Measurements from ENCODE around the gene MPP2.
A peak's percentile ranks its signal among the peaks of the same experiment; 100 is the strongest.
"Not testable (repeated sequence)": the region's sequence is repeated elsewhere in the genome, so short reads cannot be mapped to it uniquely, and the experiment has no call there.

The MPP2 gene

GRCh38 chr17:43848601-43849000, 58.7 kb downstream of the MPP2 start:
- DNase-seq (ENCODE audit: low read depth in 2 of 3, low spot score in 1 of 3), result no peak

- no peak for DNase-seq (ENCODE audit: low read depth in 2 of 3, low spot score in 1 of 3)
These were observed 60.4 kb downstream of the MPP2 start, which contains the start of gene CD300LG for GRCh38 chr17:43846963-43847371. Gene CD300LG, plus strand, starts transcription at chr17:43847176. Its CDS starts 41 bp downstream, at chr17:43847217.

- DNase-seq (ENCODE audit: low read depth in 2 of 3, low spot score in 1 of 3), result peak; percentile 56 to 87 (median 71)
These were observed 61.1 kb downstream of the MPP2 start for GRCh38 chr17:43846221-43846712.

GRCh38 chr17:43845766-43846165, 61.6 kb downstream of the MPP2 start:
- no peak for DNase-seq (ENCODE audit: low read depth in 2 of 3, low spot score in 1 of 3)

DNA sequence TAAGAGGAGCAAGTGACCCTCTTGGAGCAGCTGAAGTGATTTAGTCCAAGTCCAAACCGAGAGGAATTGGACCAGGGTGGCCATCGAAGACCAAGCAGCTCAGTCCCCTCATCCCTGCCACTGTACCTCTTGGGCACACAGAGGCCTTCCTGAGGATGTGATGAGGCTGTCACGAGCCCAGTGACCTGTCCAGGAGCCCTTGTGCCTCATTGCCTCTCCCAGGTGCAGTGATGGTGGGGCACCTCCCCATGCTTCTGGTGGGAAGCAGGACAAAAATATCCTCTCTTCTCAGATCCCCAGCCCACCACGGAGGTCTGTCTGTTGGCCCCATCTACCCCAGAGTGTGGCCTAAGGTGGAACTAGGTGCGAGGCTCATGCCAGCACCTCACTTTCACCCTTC, 63.1 kb downstream of the MPP2 start:
- DNase-seq (ENCODE audit: low read depth in 2 of 3, low spot score in 1 of 3), result no peak

GRCh38 chr17:43842975-43843325, 64.4 kb downstream of the MPP2 start:
- DNase-seq (ENCODE audit: low read depth in 2 of 3, low spot score in 1 of 3), result no peak

- not testable (repeated sequence) for DNase-seq (ENCODE audit: low read depth in 2 of 3, low spot score in 1 of 3)
These were observed 65.0 kb downstream of the MPP2 start for GRCh38 chr17:43842091-43842974.

DNA sequence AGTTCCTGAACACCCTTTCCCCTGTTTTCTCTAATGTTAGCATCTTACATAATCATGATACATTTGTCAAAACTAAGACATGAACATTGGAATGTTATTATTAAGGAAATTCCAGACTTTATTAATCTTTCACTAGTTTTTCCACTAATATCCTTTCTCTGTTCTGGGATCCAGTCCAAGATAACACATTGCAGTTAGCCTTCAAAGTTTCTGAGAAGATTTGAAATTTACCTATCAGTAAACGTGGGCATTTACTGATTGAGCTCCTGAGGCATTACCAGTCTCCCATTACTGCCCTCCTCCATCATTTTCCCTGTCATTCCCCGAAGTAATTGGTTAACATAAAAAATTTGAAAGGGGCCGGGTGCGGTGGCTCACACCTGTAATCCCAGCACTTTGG, 66.1 kb downstream of the MPP2 start:
- no peak for DNase-seq (ENCODE audit: low read depth in 2 of 3, low spot score in 1 of 3)

DNA sequence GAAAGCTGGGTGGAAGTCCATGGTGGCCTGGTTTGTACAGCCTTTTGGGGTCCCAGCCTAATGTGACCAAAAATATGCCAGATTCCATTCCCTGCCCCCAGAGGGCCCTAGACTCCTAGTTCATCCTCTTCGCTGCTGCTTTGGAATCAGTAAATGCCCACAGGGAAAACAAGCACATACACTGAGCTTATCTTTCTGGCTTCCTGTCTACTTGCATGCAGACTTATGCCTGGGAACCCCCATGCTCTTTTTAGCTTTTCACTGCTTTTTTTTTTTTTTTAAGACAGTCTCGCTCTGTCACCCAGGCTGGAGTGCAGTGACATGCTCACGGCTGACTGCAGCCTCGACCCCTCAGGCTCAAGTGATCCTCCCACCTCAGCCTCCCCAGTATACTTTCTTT, 66.5 kb downstream of the MPP2 start:
- DNase-seq (ENCODE audit: low read depth in 2 of 3, low spot score in 1 of 3), result no peak

DNA sequence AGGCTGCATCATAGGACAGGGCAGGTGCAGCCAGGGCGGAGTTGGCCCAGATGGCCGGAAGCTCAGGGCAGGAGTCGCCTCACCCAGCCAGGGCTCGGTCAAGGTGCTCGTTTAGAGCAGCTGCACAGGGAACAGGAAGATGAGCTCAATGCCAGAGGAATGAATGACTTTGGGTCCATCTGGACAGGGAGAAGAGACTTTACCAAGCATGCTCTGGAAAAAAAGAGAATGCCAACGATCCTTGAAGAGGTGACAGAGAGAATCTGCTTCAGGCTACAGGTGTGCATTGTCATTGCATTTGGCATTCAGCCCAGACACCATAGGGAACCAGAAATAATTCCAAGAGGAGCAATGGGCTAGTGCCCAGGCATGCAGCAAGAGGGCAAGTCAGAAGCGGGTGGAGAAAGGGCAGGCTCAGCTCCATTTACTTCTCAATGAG, 67.6 kb downstream of the MPP2 start:
- no peak for DNase-seq (ENCODE audit: low read depth in 2 of 3, low spot score in 1 of 3)

DNA sequence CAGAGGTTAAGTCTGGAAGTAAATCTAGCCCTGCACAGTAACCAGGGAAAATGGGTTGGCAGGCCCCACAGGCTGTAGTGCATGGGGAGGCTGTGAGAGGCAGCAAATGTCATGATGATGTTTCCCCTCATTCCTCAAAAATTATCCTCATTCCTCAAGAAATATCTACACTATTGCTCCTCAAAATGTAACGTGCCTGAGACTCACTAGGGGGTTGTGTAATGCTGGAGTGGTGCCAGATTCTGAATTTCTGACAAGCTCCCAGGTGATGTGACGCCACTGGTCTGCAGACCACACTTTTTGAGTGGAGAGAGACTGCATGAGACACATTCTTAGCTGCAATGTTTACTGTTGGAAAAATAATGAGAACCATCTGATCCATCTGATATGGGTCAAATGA, 73.2 kb downstream of the MPP2 start:
- no peak for DNase-seq (ENCODE audit: low read depth in 2 of 3, low spot score in 1 of 3)

DNA sequence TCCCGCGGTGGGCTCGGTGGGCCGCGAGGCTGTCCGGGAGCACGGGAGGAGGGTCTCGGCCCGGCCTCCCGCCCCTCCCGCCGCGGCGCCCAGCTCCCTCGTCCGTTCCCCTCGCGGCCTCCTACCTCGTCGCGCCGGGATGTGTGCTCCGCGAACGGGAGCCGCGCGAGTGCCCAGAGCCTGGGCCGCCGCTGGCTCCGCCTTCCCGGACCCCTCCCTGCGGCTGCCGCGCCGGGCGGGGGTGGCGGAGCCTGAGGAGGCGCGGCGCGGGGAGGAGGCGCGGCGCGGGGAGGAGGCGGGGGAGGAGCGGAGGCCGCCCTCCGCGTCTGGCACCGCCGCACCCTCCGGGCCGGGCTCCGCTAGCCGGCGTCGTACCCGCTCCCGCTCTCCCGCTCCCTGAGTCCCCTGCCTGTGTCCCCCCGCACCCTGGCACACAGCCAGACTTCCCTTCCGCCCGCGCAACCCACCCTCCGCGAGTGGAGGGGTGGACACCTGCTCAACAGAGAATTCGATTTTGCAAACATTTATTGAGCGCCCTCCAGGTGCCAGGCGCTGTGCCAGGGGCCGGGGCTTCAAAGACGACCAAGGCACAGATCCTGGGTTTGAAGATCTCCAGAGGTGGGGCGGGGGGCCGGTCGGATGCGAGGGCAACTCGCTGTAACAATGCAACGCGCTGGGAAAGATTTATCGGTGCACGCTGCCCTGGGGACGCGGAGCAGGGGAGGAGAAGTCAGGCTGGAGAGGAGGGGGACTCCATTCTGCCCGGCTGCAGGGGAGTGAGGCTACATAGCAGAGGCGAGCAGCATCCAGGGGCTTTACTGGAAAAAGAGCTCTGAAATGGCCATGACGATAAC, 74.1 kb downstream of the MPP2 start, which contains the start of gene MPP3:
MPP3 (minus strand) TSS at position 171 of the 854 bp plus-strand sequence. CDS start 1,240 bp downstream, outside the sequence.
- DNase-seq (ENCODE audit: low read depth in 2 of 3, low spot score in 1 of 3), result peak in 1 of 3 donors; percentile 25

DNA sequence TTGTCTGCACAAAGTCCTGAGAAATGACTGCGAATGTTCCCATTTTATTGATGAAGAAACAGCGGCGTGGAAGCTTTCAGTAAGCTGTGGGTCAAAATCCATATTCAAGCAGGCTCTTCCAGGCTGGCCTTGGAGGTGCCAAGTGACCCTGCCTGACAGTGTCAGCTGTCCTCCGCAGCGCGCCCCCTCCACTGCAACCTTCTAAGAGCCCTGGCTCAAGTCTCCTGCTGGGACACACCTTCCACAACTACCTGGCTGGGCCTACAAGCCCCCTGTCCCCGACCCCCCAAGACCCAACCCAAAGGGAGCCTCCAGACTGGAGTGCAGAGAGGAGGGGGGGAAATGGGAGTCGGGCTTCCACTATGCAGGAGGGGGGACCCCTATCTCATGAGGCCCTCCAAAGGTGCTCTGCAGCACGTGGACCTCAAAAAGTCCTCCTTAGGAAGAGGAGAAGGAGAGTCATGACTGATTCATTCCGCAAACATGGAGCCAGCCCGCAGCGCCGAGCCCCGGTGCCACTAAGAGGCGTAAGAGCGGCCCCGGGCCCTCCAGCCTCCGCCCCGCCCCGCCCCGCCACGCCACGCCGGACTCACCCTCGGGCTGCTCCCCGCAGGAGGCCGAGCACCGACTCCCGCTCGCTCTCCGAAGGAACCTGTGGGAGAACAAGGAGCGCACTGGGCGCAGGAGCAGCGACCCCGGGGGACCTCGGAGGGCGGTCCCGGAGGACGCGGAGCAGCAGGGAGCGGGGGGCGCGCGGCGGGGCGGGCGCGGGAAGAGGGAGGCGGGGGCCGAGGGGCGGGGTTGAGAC, 75.0 kb downstream of the MPP2 start:
- DNase-seq (ENCODE audit: low read depth in 2 of 3, low spot score in 1 of 3), result peak in 2 of 3 donors; percentile 7 to 11

GRCh38 chr17:43831633-43832032, 75.7 kb downstream of the MPP2 start:
- no peak for DNase-seq (ENCODE audit: low read depth in 2 of 3, low spot score in 1 of 3)

DNA sequence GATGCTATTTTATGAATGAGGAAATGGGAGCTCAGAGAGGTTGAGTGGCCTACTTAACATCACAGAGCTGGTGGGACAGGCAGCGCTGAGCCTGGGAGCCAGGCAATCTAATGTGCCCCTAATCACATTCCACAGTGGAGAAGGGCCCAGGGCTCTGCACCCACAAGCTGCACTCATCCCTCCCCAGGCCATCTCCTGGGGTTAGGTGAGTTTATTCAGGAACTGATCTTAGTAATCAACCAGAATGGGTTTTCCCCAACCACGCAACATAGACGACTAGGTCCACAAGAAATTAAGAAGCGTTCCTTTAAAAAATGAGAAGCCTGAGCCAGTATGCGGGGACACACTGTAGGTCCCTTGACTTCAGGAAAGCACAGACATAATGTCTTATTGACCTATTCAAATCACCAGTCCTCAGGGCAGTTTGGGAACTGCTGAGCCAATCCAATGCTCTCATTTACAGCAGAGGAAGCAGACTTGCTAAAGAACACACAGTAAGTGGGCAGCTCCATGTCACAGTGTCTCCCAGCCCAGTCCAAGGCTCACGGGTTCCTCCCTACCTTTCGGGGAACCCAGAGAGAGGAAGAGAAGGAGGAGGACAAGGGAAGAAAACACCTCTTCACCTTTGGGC, 76.7 kb downstream of the MPP2 start:
- DNase-seq (ENCODE audit: low read depth in 2 of 3, low spot score in 1 of 3), result no peak

DNA sequence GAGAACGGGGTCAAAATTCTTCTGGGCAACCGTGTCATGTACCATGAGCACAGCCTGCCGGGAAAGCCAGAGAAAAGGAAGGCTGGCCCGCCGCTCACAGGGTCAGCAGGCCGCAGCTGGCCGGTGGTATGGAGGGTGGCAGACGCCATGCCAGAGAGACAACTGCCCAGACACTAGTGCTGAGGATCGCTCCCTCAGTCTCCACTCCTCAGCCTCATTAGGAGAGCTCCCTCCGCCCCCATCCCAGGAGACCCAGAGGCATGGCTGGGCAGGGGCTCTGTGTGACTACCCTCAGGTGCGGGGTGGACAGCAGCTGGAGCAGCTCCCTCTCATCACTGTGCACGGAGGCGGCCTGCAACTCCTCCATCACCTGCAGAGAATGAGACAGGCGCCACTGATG, 77.6 kb downstream of the MPP2 start:
- DNase-seq (ENCODE audit: low read depth in 2 of 3, low spot score in 1 of 3), result no peak

GRCh38 chr17:43827596-43827995, 79.7 kb downstream of the MPP2 start:
- DNase-seq (ENCODE audit: low read depth in 2 of 3, low spot score in 1 of 3), result no peak

DNA sequence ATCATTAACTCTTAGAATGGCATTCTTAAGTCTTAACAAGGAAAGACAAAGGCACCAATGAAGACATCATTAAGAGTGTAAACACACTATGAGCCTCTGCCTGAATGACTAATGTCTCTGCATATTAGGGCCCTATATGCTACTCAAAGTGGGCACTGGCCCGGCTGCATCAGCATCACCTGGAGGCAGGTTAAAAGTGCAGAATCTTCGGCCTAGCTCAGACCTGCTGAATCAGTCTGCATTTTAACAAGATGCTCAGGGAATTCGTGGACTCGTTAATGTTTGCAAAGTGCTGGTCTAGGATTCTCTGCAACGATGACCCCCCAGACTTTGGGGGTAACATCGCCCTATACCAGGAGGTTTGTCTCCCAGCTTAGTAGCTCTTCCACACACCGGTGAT, 81.1 kb downstream of the MPP2 start:
- no peak for DNase-seq (ENCODE audit: low read depth in 2 of 3, low spot score in 1 of 3)

DNA sequence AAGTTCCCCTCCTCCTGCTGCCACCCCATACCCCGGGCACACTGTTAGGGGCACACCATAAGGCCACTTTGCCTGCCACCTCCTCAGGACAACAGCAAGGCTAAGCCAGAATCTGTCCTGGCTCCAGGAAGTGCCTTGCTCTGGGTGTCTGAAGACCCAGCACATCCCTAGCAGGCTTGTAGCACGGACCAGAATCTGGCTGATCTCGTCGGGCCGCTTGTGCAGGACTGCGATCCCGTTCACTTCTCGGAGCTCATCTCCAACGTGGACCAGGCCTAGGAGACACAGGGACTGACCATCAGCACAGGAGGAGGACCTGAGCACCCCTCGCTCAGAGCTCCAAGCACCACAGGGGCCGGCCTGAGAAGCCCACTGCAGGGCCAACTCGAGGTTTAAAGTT, 81.8 kb downstream of the MPP2 start:
- no peak for DNase-seq (ENCODE audit: low read depth in 2 of 3, low spot score in 1 of 3)
